Lung (tissue), 12 donors: ENCODE data around the gene SOD2. TPM values are rescaled to one million over a fixed set of nuclear protein-coding genes. Genes with fewer than 3 reads are reported as not detected.

Experiments used
- ATAC-seq: fragments of 200-7000 bp; cut with Tn5 transposase; one replicate; pipeline ENCODE4 v1.9.1; 2020; ENCODE audit warnings: moderate number of reproducible peaks; ENCODE audit not compliant: insufficient read depth, low FRiP score
- DNase-seq, 3 donors: peaks; one replicate each; pipeline ENCODE4 v3.0.0-alpha.2; 2013 to 2017
- H3K27ac ChIP-seq, 2 donors: one replicate each; pipeline ENCODE4 v1.5.1; 2013; ENCODE audit warnings: mild to moderate bottlenecking in 2 of 2, moderate library complexity in 2 of 2, control low read depth in 1 of 2, inconsistent platforms in 1 of 2, low read depth in 1 of 2, low read length in 1 of 2
- H3K27me3 ChIP-seq, 3 donors: one replicate each; pipeline ENCODE4 v1.5.1; 2013; ENCODE audit warnings: low read length in 2 of 3; ENCODE audit not compliant: control insufficient read depth in 3 of 3, insufficient read depth in 3 of 3
- H3K36me3 ChIP-seq, 4 donors: one replicate each; pipeline ENCODE4 v1.5.1; 2013; ENCODE audit warnings: low read length in 4 of 4, mild to moderate bottlenecking in 1 of 4, moderate library complexity in 1 of 4; ENCODE audit not compliant: control insufficient read depth in 4 of 4, insufficient read depth in 4 of 4
- H3K4me1 ChIP-seq, 5 donors: one replicate each; pipeline ENCODE4 v1.5.1; 2013; ENCODE audit warnings: low read length in 5 of 5, mild to moderate bottlenecking in 2 of 5, moderate library complexity in 1 of 5; ENCODE audit not compliant: control insufficient read depth in 5 of 5, insufficient read depth in 5 of 5
- H3K4me3 ChIP-seq: one replicate; pipeline ENCODE4 v1.5.1; 2013; ENCODE audit warnings: mild to moderate bottlenecking, control low read depth, moderate library complexity
- H3K9ac ChIP-seq, 2 donors: one replicate each; pipeline ENCODE4 v1.5.1; 2013; ENCODE audit warnings: low read length in 2 of 2, control low read depth in 1 of 2; ENCODE audit not compliant: insufficient read depth in 1 of 2
- H3K9me3 ChIP-seq, 4 donors: one replicate each; pipeline ENCODE4 v1.5.1; 2013; ENCODE audit warnings: low read length in 3 of 4, mild to moderate bottlenecking in 1 of 4, moderate library complexity in 1 of 4; ENCODE audit not compliant: control insufficient read depth in 4 of 4, insufficient read depth in 3 of 4
- WGBS, 2 donors: extraction: QIAGEN DNeasy Blood & Tissue Kit; methylation state at CpG; one replicate each; pipeline ENCODE4 v1.1.7; 2013; 5-methylcytosine and 5-hydroxymethylcytosine counted together
- polyA plus RNA-seq, 2 donors: library from polyadenylated mRNA; stranded (reverse); fragments of 200-250 nt; gene quantifications; one replicate each; pipeline ENCODE4 v1.2.1, GENCODE V29; 2013
- total RNA-seq, 2 donors: library from RNA; depleted of rRNA in 1 of 2; stranded (reverse); fragments of >200 nt in 1 of 2; gene quantifications; one replicate each; pipeline ENCODE4 v1.2.1, GENCODE V29; 2014 to 2021
- TF ChIP-seq, protein P1 (sequence below): IDR thresholded peaks from 2 replicates; pipeline ENCODE4 v1.5.1; 2012; ENCODE audit warnings: mild to moderate bottlenecking; ENCODE audit errors: control extremely low read depth, extremely low read depth
- donor health status: control.
- donor health status: control.
- donor health status: Bipolar disorder and iron deficiency.
- donor health status: healthy.
- donor health status: DM: yes; HTN: yes; CAD: no.

SOD2 gene
- total and polyA plus RNA-seq, 4 donors: 219 to 3,918 (median 802) TPM

DNA sequence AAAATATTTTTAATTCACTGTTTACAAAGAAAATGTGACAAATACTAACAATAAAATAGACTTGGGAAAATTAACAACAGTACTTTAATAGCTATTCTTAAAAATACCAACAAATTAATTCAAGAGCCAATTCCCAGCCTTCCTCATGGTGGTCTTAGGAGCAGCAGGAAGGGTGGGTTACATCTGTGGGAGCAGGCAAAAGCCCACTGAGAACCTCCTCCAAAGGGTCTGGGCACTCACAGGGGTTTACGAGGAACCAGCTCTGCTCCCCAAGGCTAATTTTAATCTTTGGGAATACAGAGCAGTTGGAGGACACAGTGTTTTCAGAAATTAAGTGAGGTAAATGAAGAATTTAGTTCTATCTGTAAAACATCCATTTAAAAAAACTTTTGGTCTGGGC is 10.2 kb downstream of the SOD2 start:
- Histone ChIP-seq H3K9me3 (no peaks in the 10 kb centered on the region), H3K27me3 (no peaks in the 10 kb centered on the region), H3K4me3 (no peak overlapping the region), H3K36me3 (peaks cover 13 to 40% (median 25%) of the 10 kb centered on the region in 4 donors), H3K4me1 (peaks cover 0 to 12% (median 0%) of the 10 kb centered on the region in 5 donors), H3K27ac (peak overlapping the region in 1 of 2 donors; percentile 77), H3K9ac (no peak overlapping the region)
- DNase-seq (no peak), ATAC-seq (no peak)
- TF ChIP-seq, protein P1, sequence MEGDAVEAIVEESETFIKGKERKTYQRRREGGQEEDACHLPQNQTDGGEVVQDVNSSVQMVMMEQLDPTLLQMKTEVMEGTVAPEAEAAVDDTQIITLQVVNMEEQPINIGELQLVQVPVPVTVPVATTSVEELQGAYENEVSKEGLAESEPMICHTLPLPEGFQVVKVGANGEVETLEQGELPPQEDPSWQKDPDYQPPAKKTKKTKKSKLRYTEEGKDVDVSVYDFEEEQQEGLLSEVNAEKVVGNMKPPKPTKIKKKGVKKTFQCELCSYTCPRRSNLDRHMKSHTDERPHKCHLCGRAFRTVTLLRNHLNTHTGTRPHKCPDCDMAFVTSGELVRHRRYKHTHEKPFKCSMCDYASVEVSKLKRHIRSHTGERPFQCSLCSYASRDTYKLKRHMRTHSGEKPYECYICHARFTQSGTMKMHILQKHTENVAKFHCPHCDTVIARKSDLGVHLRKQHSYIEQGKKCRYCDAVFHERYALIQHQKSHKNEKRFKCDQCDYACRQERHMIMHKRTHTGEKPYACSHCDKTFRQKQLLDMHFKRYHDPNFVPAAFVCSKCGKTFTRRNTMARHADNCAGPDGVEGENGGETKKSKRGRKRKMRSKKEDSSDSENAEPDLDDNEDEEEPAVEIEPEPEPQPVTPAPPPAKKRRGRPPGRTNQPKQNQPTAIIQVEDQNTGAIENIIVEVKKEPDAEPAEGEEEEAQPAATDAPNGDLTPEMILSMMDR: no peak
- 95 to 100% methylated on average over 1 of the region's 1 CpG for WGBS, 2 donors

DNA sequence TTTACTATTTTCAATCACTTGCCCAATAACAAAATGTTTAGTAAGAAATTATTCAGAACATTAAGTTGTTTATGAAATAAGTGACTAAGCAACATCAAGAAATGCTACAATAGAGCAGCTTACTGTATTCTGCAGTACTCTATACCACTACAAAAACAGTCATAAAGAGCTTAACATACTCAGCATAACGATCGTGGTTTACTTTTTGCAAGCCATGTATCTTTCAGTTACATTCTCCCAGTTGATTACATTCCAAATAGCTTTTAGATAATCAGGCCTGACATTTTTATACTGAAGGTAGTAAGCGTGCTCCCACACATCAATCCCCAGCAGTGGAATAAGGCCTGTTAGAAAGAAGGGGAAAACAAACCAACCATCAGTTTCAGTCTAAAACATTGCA is 10.7 kb downstream of the SOD2 start:
- DNase-seq (no peak), ATAC-seq (no peak)
- peaks cover 10 to 41% (median 27%) of the 10 kb centered on the region in 4 donors for H3K36me3 ChIP-seq
- no peaks in the 10 kb centered on the region for H3K9me3 ChIP-seq
- H3K27me3 ChIP-seq: no peaks in the 10 kb centered on the region
- peaks cover 0 to 12% (median 0%) of the 10 kb centered on the region in 5 donors for H3K4me1 ChIP-seq
- H3K4me3 ChIP-seq: no peak overlapping the region
- no peak overlapping the region for H3K27ac ChIP-seq
- TF ChIP-seq, protein P1: no peak
- H3K9ac ChIP-seq: no peak overlapping the region
- WGBS, 2 donors: 82 to 83% methylated on average over 3 of the region's 3 CpGs

DNA sequence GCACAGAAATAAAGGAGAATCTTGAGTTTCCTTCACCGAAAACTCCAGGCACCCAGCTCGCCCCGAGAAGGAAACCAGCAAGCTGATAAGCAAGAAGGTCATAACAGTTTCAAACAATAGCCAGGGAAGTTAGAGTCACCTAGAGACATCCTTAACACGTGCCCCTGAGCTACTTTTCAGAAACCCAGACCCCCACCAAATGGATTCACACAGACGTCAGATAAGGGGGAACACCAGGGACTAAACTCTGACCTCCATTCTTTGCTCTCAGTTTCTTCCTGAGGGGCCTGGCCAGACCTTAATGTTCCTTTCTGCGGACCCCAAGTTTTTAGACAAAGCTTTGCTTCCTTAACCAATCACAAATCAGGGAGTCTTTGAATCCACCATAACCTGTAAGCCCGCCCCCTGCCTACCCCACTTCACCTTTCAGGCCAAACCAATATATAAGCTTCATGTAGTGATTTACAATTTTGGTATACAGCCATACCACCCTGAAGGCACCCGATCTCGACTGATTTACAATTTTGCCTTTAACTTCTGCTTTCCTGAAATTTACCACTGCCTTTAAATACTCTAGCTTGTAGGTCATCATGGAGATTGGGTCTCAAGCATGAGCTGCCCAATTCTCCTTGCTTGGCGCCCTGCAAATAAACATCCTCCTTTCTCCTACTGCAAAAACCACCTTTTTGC is 11.7 kb downstream of the SOD2 start:
- 74 to 75% methylated on average over 10 of the region's 10 CpGs for WGBS, 2 donors
- Histone ChIP-seq H3K27me3 (no peaks in the 10 kb centered on the region), H3K4me1 (peaks cover 0 to 8% (median 0%) of the 10 kb centered on the region in 5 donors), H3K9ac (no peak overlapping the region), H3K27ac (peak overlapping the region; percentile 18 to 61), H3K9me3 (no peaks in the 10 kb centered on the region), H3K4me3 (no peak overlapping the region), H3K36me3 (peaks cover 9 to 34% (median 24%) of the 10 kb centered on the region in 4 donors)
- TF ChIP-seq, protein P1: no peak
- ATAC-seq (no peak), DNase-seq (no peak)
